ENCODE results near the gene SKIDA1. TPM values are rescaled to one million over a fixed set of nuclear protein-coding genes. Genes with fewer than 3 reads are reported as not detected.

Gene SKIDA1
- 0.74 to 1.2 TPM (median 1.1 TPM) in 5 replicates for total RNA-seq (2022; extraction: Qiagen RNA extraction)

GRCh38 chr10:21525367-21526187, at the start of gene SKIDA1:
Gene SKIDA1, minus strand, starts transcription at chr10:21525682. Its CDS starts 7,860 bp downstream, at chr10:21517822.

GRCh38 chr10:21533467-21534279, 8.2 kb upstream of the SKIDA1 start, which contains the start of gene MLLT10:
Gene MLLT10, plus strand, starts transcription at chr10:21534232. Its CDS starts 413 bp downstream, at chr10:21534645.

Other genes starting within 250 kb of the SKIDA1 start
- gene MLLT10, start 8.6 kb upstream of the SKIDA1 start, total RNA-seq (2022; extraction: Qiagen RNA extraction), result 27.1 to 32.8 TPM (median 31.2 TPM) in 5 replicates